Naive thymus-derived CD8-positive, alpha-beta T cell (primary cell): ENCODE measurements around the gene PPP3CA. TPM values are rescaled to one million over a fixed set of nuclear protein-coding genes. Genes with fewer than 3 reads are reported as not detected.

ENCODE experiments used
- ATAC-seq, 2 donors: fragments of 150-1000 bp; cut with Tn5 transposase in 1 of 2; sonication (Bioruptor Pico), chemical (Tn5 transposase) in 1 of 2; 1 replicate in 1 of 2; 2 replicates in 1 of 2; pipeline ENCODE4 v1.10.0; 2021; ENCODE audit warnings: mild to moderate bottlenecking in 2 of 2, moderate library complexity in 2 of 2
- POLR2A ChIA-PET: fragments of 350-600 bp; sonication (Branson Sonifier 250); formaldehyde crosslinking; loops from one replicate; lab custom pipeline; 2021; ENCODE audit warnings: antibody characterized with exemption; lab: Charles Lee
- DNase-seq, 10 donors: peaks; one replicate each; pipeline versions ENCODE4 v3.0.0 to v3.0.0-alpha.2; 2020 to 2022
- H3K27ac Mint-ChIP-seq, 10 donors: one replicate each; pipeline ENCODE4 v1.8.0; 2020 to 2022; ENCODE audit warnings: mild to moderate bottlenecking in 10 of 10, mixed read lengths in 10 of 10, moderate library complexity in 4 of 10, inconsistent platforms in 1 of 10
- H3K27me3 Mint-ChIP-seq, 5 donors: one replicate each; pipeline ENCODE4 v1.8.0; 2021 to 2022; ENCODE audit warnings: mixed read lengths in 5 of 5
- H3K36me3 Mint-ChIP-seq, 3 donors: one replicate each; pipeline ENCODE4 v1.8.0; 2020 to 2022; ENCODE audit warnings: mixed read lengths in 3 of 3, mild to moderate bottlenecking in 2 of 3, inconsistent platforms in 1 of 3
- H3K4me1 Mint-ChIP-seq, 4 donors: one replicate each; pipeline ENCODE4 v1.8.0; 2021 to 2022; ENCODE audit warnings: mixed read lengths in 4 of 4
- H3K4me3 Mint-ChIP-seq, 10 donors: one replicate each; pipeline ENCODE4 v1.8.0; 2020 to 2022; ENCODE audit warnings: mild to moderate bottlenecking in 10 of 10, mixed read lengths in 10 of 10, moderate library complexity in 6 of 10, inconsistent platforms in 1 of 10
- H3K9me3 Mint-ChIP-seq, 9 donors: one replicate each; pipeline ENCODE4 v1.8.0; 2020 to 2022; ENCODE audit warnings: mixed read lengths in 9 of 9, mild to moderate bottlenecking in 3 of 9, inconsistent platforms in 1 of 9, moderate library complexity in 1 of 9
- polyA plus RNA-seq, 3 donors: library from polyadenylated mRNA; unstranded; fragments of 300-500 nt; fragmentation: Illumina TruSeq; gene quantifications; one replicate each; pipeline ENCODE4 v1.2.3, GENCODE V29; 2021
- total RNA-seq, 8 experiments: library from RNA in 2 of 8; stranded (reverse) in 2 of 8; gene quantifications; one replicate each; pipeline ENCODE4 v1.2.3 and lab custom pipeline; 2021 to 2026

Gene PPP3CA
- total and polyA plus RNA-seq, 5 experiments from 2014 or later, result 2.8 to 23.7 (median 7.4) TPM

GRCh38 chr4:101211146-101211553 lies 136.2 kb downstream of the PPP3CA start:
- peaks cover 0 to 3% (median 0%) of the 10 kb centered on the region in 9 donors for H3K9me3 Mint-ChIP-seq
- H3K4me1 Mint-ChIP-seq, result peaks cover 10 to 37% (median 24%) of the 10 kb centered on the region in 4 donors
- no peak overlapping the region for H3K27ac Mint-ChIP-seq
- DNase-seq (no peak), ATAC-seq (no peak)
- no peaks in the 10 kb centered on the region for H3K36me3 Mint-ChIP-seq
- no peak overlapping the region for H3K4me3 Mint-ChIP-seq
- H3K27me3 Mint-ChIP-seq, result no peaks in the 10 kb centered on the region
- POLR2A ChIA-PET, result no interaction called here

- H3K4me1 Mint-ChIP-seq, result peaks cover 17 to 44% (median 32%) of the 10 kb centered on the region in 4 donors
- DNase-seq (no peak), ATAC-seq (no peak)
- no peak overlapping the region for H3K4me3 Mint-ChIP-seq
- no peaks in the 10 kb centered on the region for H3K27me3 Mint-ChIP-seq
- POLR2A ChIA-PET, result no interaction called here
- no peaks in the 10 kb centered on the region for H3K36me3 Mint-ChIP-seq
- peaks cover 0 to 3% (median 0%) of the 10 kb centered on the region in 9 donors for H3K9me3 Mint-ChIP-seq
- peak overlapping the region in 1 of 10 donors; percentile 29 for H3K27ac Mint-ChIP-seq
Measured at GRCh38 chr4:101210331-101210730, 137.0 kb downstream of the PPP3CA start.

GRCh38 chr4:101208171-101208570 lies 139.2 kb downstream of the PPP3CA start:
- Mint-ChIP-seq H3K36me3 (no peaks in the 10 kb centered on the region), H3K27ac (peak overlapping the region in 1 of 10 donors; percentile 7), H3K27me3 (no peaks in the 10 kb centered on the region), H3K4me3 (no peak overlapping the region), H3K4me1 (peaks cover 17 to 46% (median 33%) of the 10 kb centered on the region in 4 donors), H3K9me3 (no peaks in the 10 kb centered on the region)
- no peak for DNase-seq
- ATAC-seq, result no peak
- POLR2A ChIA-PET, result no interaction called here

DNA sequence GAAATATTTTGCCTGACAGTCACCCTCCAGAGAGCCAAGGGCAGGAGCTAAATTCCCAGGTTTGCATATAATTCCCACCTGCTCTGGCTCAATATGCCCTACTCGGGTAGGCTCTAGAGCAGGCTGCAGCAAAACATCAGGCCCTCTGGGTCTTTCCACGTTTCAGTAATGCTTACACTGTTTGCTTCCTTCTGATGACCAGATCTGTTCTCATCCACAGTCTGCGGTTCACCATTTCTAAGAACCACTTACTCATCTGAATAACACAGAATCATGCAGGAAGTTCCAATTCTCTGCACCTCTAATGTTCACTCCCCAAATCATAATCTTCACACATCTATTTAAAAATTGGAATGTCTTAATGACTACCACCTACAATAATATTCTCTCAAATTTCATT lies 141.4 kb downstream of the PPP3CA start:
- no peaks in the 10 kb centered on the region for H3K36me3 Mint-ChIP-seq
- H3K4me1 Mint-ChIP-seq, result peaks cover 18 to 51% (median 39%) of the 10 kb centered on the region in 4 donors
- peak overlapping the region in 5 of 10 donors; percentile 6 to 66 (median 53) for H3K27ac Mint-ChIP-seq
- POLR2A ChIA-PET, result no interaction called here
- H3K27me3 Mint-ChIP-seq, result no peaks in the 10 kb centered on the region
- H3K9me3 Mint-ChIP-seq, result no peaks in the 10 kb centered on the region
- H3K4me3 Mint-ChIP-seq, result peak overlapping the region in 9 of 10 donors; percentile 7 to 73 (median 52)
- peak; percentile 84 to 99 for ATAC-seq
- peak in 8 of 10 donors; percentile 3 to 50 (median 13) for DNase-seq

DNA sequence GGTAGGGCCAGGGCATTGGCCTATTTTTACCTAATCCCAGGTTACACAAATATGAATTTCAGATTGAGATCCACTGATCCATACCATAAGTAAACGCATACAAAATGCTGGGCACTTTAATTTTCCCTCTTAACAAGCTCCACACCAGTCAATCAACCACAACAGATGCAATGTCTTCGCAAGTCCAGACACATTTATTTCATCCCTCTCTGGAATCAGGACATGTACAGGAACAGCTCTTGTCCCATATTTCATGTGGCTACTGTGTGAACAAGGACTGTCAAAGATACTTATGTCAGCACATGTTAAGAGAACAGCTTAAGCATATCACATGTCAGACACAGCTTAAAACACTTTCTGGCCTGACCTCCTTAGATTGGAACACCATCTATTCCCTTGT lies 145.9 kb downstream of the PPP3CA start:
- Mint-ChIP-seq H3K4me1 (peaks cover 23 to 68% (median 35%) of the 10 kb centered on the region in 4 donors), H3K27me3 (no peaks in the 10 kb centered on the region), H3K9me3 (no peaks in the 10 kb centered on the region), H3K4me3 (no peak overlapping the region), H3K27ac (peak overlapping the region in 1 of 10 donors; percentile 73), H3K36me3 (no peaks in the 10 kb centered on the region)
- no peak for DNase-seq
- ATAC-seq, result no peak
- POLR2A ChIA-PET, result no interaction called here

- Mint-ChIP-seq H3K36me3 (peaks cover 0 to 7% (median 6%) of the 10 kb centered on the region in 3 donors), H3K9me3 (no peaks in the 10 kb centered on the region), H3K4me1 (peaks cover 18 to 62% (median 27%) of the 10 kb centered on the region in 4 donors), H3K27ac (peak overlapping the region in 2 of 10 donors; percentile 14 to 44), H3K4me3 (peak overlapping the region in 1 of 10 donors; percentile 17), H3K27me3 (no peaks in the 10 kb centered on the region)
- ATAC-seq (no peak), DNase-seq (no peak)
- POLR2A ChIA-PET, result no interaction called here
Measured at GRCh38 chr4:101200561-101200960, 146.8 kb downstream of the PPP3CA start.

DNA sequence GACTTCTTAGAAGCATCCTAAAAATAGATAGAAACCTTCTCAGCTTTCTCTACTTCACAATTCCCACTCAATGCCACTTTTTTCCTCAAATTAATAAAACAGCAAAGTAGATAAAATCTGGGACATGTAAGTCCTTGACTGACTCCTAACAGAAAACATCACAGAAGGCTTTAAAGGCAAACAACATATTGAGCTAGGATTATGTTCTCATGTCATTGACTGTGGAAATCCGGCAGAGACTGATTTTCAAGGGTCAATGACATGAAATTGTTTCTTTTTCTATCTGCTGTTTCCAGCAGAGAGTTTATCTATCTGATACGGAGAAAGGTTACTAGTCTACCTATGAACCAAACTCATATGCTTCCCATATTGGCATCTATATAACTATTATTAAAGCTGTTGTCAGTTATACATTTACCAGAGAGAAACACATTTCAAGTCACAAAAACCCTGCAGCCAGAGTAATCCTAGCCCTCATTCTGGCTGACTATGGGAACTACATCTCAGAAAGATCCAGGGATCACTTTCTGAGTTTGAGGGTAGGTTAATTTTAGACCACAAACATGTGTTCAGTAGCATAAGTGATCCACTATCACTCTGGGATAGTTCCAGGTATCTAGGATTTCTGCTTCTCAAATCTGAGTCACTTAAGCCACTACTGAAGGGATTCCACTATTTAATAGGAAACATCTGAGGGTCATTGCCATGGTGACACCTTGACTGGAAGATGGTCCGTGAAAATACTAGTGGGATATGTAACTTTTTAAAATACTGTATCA lies 147.6 kb downstream of the PPP3CA start:
- DNase-seq, result no peak
- no peak for ATAC-seq
- Mint-ChIP-seq H3K9me3 (no peaks in the 10 kb centered on the region), H3K27me3 (no peaks in the 10 kb centered on the region), H3K36me3 (peaks cover 0 to 11% (median 11%) of the 10 kb centered on the region in 3 donors), H3K27ac (peak overlapping the region in 1 of 10 donors; percentile 44), H3K4me3 (no peak overlapping the region), H3K4me1 (peaks cover 16 to 55% (median 23%) of the 10 kb centered on the region in 4 donors)
- POLR2A ChIA-PET, result no interaction called here

GRCh38 chr4:101198682-101199339 lies 148.5 kb downstream of the PPP3CA start:
- ATAC-seq (no peak), DNase-seq (no peak)
- peaks cover 0 to 14% (median 11%) of the 10 kb centered on the region in 3 donors for H3K36me3 Mint-ChIP-seq
- no peaks in the 10 kb centered on the region for H3K27me3 Mint-ChIP-seq
- POLR2A ChIA-PET, result no interaction called here
- H3K9me3 Mint-ChIP-seq, result no peaks in the 10 kb centered on the region
- peaks cover 16 to 55% (median 22%) of the 10 kb centered on the region in 4 donors for H3K4me1 Mint-ChIP-seq
- no peak overlapping the region for H3K4me3 Mint-ChIP-seq
- H3K27ac Mint-ChIP-seq, result peak overlapping the region in 1 of 10 donors; percentile 20

DNA sequence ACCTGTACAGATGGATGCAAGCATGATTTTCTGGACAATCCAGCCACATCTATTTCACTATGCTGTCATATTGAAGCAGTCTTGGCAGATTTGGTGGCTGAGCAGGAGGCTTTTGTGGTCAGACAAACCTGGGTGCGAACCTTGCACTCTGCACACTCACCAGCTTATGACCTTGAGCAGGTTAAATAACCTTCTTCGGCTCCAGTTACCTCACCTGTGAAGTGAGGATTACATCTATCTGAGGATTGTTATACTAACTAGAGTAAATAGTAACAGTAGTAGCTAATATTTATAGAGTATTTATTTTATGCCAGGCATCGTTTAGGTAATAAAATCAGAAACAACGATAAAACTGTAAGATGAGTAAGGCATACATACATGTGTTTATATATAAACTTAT lies 150.0 kb downstream of the PPP3CA start:
- H3K36me3 Mint-ChIP-seq, result peaks cover 0 to 17% (median 13%) of the 10 kb centered on the region in 3 donors
- H3K9me3 Mint-ChIP-seq, result no peaks in the 10 kb centered on the region
- peaks cover 16 to 52% (median 22%) of the 10 kb centered on the region in 4 donors for H3K4me1 Mint-ChIP-seq
- DNase-seq (no peak), ATAC-seq (no peak)
- POLR2A ChIA-PET, result no interaction called here
- no peak overlapping the region for H3K27ac Mint-ChIP-seq
- no peak overlapping the region for H3K4me3 Mint-ChIP-seq
- no peaks in the 10 kb centered on the region for H3K27me3 Mint-ChIP-seq

DNA sequence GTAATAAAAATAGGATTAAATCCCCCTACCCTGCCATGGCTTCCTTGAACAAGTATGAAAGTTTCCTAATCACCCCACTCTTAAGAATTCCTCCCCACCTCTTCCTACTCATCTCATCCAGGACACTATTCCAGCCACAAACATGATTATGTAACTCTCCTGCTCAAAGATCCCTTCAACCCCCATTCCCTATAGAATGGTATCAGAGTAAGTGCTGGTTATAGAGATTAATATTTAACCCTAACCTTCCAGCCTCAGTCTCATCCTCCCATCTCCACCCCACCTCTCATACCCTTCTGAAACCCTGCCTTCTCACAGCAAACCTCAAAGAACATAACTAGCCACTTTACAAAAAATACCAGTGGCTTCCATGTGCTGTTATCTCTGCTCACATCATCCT lies 155.1 kb downstream of the PPP3CA start:
- POLR2A ChIA-PET, result no interaction called here

GRCh38 chr4:101191302-101192098 lies 155.8 kb downstream of the PPP3CA start:
- no peaks in the 10 kb centered on the region for H3K27me3 Mint-ChIP-seq
- no peak overlapping the region for H3K27ac Mint-ChIP-seq
- no peak for ATAC-seq
- no peaks in the 10 kb centered on the region for H3K9me3 Mint-ChIP-seq
- H3K36me3 Mint-ChIP-seq, result peaks cover 0 to 18% (median 17%) of the 10 kb centered on the region in 3 donors
- H3K4me1 Mint-ChIP-seq, result peaks cover 7 to 30% (median 11%) of the 10 kb centered on the region in 4 donors
- no peak for DNase-seq
- H3K4me3 Mint-ChIP-seq, result no peak overlapping the region
- POLR2A ChIA-PET, result no interaction called here

More for the DNA sequence above, 155.1 kb downstream of the PPP3CA start:
- Mint-ChIP-seq H3K27ac (peak overlapping the region in 3 of 10 donors; percentile 1 to 46 (median 12)), H3K4me1 (peaks cover 7 to 29% (median 11%) of the 10 kb centered on the region in 4 donors), H3K27me3 (no peaks in the 10 kb centered on the region), H3K36me3 (peaks cover 0 to 18% (median 17%) of the 10 kb centered on the region in 3 donors), H3K9me3 (no peaks in the 10 kb centered on the region), H3K4me3 (no peak overlapping the region)
- no peak for DNase-seq
- no peak for ATAC-seq

GRCh38 chr4:101190751-101191150 lies 156.6 kb downstream of the PPP3CA start:
- peaks cover 7 to 28% (median 11%) of the 10 kb centered on the region in 4 donors for H3K4me1 Mint-ChIP-seq
- no peak overlapping the region for H3K4me3 Mint-ChIP-seq
- H3K9me3 Mint-ChIP-seq, result no peaks in the 10 kb centered on the region
- H3K27me3 Mint-ChIP-seq, result no peaks in the 10 kb centered on the region
- H3K27ac Mint-ChIP-seq, result no peak overlapping the region
- ATAC-seq, result no peak
- DNase-seq, result no peak
- peaks cover 0 to 13% (median 11%) of the 10 kb centered on the region in 3 donors for H3K36me3 Mint-ChIP-seq
- POLR2A ChIA-PET, result no interaction called here
